HL-60/S4 (cell line): ENCODE results near the gene DNAH2.

Source experiments
- in situ Hi-C: fragments of 300-500 bp; cut with MboI; formaldehyde crosslinking; loops from 2 replicates; pipeline ENCODE4 v1.14.3; 2022; ENCODE audit warnings: low sequenced_read_pairs

Gene DNAH2

DNA sequence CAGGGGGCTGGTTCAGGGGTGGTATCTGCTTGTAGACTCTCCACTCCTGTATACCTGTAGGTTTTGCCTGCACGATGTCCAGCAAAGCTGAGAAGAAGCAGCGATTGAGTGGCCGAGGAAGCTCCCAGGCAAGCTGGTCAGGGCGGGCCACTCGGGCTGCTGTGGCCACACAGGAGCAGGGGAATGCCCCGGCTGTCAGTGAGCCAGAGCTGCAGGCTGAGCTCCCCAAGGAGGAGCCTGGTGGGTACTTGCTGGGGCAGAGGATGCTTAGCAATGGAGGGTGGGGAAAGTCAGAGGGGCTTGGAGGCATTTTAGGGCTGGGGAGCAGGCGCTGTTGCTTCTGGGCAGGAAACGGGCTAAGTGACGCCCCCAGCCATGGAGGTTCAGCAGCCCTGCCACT, 2.1 kb downstream of the DNAH2 start:
- in situ Hi-C loops, result no loop called here

DNA sequence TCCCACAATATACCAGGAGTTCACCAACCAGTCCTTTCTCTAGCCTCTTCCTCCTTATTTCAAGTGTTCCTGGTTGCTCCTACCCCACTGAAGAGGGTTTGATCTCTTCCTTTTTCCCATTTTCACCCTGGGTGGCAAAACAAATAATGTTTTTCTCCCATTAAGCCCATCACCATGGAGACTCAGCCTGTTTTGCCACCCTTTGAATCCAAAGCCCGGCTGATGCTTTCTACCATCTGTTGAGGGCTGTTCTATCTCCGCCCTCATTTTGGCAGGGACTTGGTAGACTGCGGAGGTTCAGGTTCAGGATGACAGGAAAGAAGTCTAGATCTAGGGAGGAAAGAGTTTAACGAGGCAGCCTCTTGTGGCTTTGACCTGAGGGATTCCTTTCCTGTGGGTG, 2.6 kb downstream of the DNAH2 start:
- in situ Hi-C loops, result no loop called here

DNA sequence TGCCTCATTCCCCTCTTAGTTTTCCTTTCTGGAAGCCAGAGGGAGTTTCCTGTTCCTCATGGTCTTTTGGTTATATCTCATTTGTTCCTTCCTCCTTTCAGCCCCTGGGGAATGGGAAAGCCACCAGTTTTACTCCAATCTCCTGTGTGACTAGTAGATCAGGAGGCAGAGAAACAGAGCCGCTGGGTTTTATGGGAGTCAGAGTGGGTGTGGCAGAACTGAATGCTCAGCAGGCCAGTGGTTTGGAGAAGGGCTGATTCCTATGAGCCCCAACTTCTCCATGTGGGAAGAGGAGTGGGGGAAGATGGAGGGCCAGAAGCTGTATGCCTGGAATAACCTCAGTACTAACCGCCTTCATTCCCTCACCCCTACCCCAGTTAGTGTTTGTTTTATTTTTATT, 4.1 kb downstream of the DNAH2 start:
- in situ Hi-C loops, result no loop called here

DNA sequence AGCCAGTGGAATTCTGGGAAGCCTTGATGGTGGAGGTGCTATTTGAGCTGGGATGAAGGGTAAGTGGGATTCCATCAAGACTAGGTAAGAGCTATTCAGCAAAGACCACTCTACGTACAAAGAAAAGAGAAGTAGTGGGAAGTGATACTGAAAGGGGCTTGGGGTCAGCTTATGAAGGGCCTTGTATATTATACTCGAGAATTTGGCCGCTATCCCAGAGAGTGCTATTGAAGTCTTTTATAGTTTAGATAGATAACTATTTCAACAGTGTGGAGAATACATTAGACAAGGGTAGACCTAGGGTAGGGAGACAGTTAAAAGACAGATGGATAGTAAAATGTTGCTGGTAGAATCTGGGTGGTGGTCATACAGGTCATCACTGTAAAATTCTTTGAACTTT, 10.3 kb downstream of the DNAH2 start:
- in situ Hi-C loops, result no loop called here

DNA sequence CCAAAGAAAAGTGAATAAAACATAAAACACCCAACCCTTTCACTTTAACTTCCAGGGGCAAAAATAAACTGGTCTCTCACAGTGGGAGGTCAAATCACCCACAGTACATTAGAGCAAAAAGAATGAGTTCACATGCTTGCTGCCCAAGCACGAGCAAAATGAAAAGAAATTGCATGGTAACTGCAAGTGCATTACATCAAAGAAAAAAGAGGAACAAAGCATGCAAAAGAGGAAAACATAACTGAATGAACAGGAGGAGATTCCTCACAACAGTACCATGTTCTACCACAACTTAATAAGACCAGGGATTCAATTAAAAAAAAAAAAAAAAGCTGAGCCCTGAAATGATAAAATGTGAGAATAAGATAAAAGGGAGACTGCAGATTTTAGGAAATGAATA, 12.3 kb downstream of the DNAH2 start:
- in situ Hi-C loops, result no loop called here

DNA sequence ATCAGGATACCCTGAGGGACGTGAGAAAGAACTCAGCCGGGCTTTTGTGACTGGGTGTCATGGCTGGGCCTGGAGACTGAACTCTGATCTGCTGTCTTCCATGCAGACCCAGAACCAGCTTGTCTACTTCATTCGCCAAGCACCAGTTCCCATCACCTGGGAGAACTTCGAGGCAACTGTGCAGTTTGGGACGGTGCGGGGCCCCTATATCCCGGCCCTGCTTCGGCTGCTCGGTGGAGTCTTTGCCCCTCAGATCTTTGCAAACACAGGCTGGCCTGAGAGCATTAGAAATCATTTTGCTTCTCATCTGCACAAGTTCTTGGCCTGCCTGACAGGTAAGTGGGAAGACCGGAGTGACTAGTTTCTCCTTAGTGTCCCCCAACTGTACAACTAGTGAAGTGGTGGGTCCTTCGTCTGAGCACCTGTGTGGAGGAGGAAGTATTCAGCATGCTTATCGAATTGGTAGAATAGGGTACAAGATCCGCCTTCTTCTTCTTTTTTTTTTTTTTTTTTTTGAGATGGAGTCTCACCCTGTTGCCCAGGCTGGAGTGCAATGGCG, 15.5 kb downstream of the DNAH2 start:
- in situ Hi-C loops, result no loop called here

DNA sequence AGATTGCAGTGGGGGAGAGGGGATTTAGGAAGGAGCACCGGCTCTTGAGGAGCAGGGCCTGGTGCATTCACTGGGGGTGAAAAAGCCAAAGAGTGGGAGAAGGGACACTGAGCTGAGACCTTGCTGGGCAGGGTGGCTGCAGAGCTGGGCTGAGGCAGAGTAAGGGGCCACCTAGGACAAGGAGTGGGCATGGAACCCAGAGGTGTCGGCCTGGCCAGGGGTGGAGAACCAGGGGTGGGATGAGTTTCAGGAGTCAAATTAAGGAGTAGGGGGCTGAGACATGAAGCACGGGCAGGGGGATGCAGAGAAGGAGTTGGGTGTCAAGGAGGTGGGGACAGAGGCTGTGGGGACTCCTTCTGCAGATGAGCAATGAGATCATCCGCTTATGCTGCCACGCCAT, 20.1 kb downstream of the DNAH2 start:
- in situ Hi-C loops, result no loop called here

DNA sequence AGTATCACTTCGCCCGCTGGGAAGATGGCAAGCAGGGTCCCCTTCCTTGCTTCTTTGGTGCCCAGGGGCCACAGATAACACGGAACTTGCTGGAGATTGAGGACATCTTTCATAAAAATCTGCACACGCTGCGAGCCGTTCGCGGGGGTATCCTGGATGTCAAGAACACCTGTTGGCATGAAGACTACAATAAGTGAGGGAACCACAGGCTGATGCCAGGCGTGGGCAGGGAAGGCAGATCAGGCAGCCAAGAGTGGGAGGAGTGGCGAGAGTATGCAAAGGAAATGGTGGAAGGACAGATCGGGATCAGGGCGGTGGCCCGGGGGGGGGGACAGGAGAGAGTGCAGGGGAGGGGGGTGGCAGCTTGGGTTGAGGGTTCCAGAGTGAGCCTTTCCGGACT, 22.2 kb downstream of the DNAH2 start:
- in situ Hi-C loops, result no loop called here

DNA sequence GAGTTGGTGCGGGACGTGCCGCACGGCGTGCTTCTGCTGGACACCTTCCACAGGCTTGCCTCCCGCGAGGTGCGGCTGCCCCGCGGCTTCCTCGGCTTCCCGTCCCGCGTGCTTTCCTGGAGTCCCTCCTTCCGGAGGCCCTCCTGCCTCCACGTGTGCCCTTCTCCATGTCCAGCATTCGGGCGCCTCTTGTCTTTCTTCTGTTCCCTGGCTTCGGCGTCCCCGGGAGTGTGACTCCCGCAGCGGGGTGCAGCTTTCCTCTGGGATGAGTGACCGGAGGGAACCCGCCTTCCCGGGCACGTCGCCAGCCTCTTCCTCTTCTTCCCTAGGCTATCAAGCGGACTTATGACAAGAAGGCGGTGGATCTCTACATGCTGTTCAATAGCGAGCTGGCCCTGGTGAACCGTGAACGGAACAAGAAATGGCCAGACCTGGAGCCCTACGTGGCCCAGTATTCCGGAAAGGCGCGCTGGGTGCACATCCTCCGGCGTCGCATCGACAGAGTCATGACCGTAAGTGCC, 23.0 kb downstream of the DNAH2 start:
- in situ Hi-C loops, result no loop called here

DNA sequence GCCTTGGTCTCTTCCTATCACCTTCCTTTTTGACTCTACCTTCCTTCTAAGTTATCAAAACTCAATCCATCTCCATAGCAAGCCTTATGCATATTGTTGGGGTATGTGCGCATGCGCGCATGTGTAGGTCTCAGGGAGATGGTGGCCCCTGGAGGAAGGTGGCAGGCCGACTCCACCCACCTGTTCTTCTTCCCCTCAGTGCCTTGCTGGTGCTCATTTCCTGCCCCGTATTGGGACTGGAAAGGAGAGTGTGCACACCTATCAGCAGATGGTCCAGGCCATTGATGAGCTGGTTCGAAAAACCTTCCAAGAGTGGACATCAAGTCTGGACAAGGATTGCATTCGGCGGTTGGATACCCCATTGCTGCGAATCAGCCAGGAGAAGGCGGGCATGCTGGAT, 25.2 kb downstream of the DNAH2 start:
- in situ Hi-C loops, result no loop called here

DNA sequence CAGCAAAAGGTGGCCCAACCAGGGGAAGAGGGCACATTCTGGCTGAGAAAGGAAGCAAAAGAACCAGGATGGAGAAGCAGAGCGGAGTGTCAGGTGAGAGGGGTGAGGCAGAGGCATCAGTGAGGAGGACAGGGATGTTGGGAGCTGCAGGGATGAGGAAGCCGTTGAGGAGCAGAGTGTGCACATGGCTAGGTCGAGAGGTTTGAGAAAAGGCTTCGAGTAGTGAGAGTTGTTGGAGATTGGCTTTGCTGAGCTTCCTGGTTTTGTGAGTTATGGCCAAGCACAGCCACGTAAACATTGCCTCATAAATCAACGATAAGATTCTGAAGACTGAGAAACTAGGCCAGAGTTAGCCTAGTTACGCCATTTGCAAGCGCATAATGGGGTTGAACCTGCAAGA, 26.9 kb downstream of the DNAH2 start:
- in situ Hi-C loops, result no loop called here

DNA sequence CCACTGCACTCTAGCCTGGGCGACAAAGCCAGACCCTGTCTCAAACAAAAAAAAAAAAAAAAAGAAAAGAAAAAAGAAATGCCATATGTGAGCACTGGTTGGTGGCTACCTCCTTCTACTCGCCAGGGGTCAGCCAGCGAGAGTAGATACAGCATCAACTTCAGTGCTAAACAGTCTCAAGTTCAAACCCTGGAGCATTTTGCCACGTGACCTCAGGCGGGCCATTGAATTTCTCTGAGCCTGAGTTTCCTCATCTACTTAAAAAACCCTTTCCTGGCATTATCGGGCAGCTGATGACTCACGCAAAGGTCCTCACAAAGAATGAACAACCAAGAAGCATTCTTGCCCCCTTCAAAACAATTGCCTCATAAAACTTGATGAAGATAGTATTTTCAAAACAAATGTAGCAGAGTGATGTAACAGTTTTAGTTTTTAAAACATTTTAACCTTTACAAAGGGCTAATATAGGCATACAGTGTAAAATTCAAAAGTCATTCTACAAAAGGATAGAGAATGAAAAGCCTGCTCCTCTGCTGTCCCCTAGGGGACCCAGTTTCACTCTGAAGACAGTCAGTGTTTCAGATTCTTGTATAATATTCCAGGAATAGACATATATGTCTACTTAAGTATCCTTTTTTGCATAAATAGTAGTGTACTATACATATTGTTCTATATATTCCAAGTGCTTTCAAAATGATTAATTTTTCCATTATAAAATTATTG, 28.4 kb downstream of the DNAH2 start:
- in situ Hi-C loops, result no loop called here

DNA sequence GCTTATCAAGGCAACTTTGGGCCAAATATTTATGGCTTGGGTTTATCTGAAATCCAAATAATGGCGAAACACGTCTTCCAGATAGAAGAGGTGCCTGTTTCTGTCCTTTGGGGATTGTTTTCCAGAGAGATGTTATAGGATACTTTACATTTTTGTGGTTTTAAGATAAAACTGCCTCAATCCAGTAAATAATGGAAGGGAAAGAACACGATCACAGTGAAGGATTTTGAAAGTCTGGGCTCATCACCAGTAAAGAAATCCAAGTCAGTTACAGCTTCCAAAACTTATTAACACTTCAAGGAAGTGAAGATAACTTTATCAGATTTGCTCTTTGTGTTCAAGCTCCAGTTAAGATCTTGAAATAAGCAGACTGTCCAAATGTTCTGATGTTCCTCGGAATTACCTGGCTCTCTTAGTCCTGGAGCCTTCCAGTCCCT, 30.1 kb downstream of the DNAH2 start:
- in situ Hi-C loops, result no loop called here

DNA sequence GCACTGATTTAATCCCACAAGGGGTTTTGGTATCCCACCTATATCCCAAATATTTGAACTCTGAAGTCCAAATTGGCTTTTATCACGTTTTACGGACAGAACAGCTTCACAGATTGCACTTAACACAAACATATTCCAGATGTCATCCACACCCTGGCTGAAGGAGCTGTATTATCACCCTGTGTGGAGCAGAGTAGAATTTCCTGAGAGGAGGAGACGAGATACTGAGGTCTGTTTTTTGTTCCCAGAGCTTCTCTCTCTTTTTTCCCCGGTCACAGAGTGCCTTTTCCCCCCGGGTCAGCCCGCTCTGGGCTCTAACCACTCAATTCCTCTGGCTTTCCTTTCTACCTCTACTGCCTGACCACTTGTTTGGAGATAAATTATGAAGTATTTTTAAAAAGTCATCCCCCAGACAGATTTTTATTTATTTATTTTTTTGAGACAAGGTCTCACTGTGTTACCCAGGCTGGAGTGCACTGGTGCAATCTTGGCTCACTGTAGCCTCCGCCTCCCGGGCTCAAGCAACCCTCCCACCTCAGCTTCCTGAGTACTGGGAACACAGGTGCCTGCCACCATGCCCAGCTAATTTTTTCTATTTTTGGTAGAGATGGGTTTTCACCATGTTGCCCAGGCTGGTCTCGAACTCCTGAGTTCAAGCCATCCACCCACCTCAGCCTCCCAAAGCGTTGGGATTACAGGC, 30.7 kb downstream of the DNAH2 start:
- in situ Hi-C loops, result no loop called here

DNA sequence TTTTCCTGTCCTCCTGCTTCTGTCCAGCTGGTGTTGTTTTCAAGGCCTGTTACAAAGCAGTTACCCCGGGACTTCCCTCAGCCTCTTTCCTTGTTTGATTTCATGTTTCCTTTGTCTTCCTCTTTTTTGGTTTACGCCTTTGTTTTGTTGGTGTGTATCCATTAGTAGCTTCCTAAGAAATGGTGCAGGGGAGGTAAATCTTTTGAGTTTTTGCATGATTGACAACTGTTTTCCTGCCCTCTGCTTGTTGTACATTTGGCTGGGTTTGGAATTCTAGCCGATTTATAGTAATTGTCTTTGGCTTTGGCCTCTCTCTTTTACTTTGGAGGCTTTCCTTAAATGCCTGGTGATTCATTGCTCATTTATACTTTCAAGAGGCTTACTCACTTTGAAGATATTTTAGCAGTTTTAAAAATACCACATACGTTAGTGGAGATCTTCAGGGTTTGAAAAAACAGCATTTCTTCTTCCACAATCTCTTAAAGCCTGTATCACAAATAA, 32.8 kb downstream of the DNAH2 start:
- in situ Hi-C loops, result no loop called here

DNA sequence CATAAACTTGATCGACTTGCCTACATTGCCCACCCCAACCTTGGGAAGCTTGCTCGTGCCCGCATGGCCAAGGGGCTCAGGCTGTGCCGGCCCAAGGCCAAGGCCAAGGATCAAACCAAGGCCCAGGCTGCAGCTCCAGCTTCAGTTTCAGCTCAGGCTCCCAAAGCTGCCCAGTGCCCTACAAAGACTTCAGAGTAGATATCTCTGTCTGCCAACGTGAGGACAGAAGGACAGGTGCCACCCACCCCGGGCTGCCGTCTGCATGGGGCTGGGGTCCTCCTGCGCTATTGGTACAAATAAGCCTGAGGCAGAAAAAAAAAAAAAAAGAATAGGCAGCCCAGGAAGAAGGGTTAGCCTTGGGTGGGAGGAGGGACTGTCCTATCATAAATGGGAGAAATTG, 37.1 kb downstream of the DNAH2 start:
- in situ Hi-C loops, result no loop called here

DNA sequence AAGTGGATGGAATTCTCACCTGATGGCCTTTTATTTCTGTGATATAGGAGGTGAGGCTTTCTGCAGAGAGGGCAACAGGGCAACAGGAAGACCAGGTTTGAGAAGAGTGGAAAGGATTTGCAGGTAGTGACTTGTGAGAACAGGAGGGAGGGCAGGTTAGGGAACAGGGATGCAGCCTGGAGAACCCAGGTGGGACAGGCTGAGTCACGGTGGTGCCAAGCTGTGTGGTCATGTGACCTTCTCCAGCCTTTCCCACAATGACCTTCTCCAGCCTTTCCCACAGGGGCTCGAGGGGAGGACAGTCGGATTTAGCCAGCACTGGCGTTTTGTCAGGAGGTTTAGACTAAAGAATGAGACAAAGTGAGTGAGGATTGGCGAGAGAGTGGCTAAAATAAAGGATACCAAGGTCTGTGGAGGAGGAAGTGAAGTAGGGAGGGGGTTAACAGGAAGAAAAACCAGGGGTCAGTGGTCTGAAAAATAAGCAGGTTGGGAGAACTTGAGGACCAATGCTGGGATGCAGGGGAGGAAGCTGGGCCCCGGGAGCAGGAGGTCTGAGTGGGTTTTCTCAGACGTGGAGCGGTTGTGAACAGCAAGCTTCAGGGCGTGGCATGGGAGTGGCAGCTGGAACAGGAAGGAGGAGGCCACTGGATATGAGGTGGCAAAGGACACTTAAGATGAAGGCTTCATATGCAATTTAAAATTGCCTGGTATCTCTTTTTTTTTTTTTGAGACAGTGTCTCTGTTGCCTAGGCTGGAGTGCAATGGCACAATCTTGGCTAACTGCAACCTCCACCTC, 37.7 kb downstream of the DNAH2 start:
- in situ Hi-C loops, result no loop called here

DNA sequence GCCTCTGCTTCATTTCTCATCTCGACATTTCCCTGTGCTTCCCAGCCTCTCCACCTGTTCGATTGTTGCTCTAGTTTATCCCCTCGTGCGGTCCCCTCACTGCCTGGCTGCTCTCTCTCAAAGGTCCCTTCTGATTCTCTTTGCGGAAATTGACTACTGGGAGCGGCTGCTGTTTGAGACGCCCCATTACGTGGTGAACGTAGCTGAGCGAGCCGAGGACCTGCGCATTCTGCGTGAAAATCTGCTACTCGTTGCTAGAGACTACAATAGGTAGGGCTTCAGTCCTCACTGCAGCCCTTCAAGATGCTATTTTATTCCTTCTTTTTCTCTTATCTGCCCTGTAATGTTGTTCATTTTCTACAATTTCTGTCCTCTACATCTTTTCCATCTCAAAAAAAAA, 39.4 kb downstream of the DNAH2 start:
- in situ Hi-C loops, result no loop called here

DNA sequence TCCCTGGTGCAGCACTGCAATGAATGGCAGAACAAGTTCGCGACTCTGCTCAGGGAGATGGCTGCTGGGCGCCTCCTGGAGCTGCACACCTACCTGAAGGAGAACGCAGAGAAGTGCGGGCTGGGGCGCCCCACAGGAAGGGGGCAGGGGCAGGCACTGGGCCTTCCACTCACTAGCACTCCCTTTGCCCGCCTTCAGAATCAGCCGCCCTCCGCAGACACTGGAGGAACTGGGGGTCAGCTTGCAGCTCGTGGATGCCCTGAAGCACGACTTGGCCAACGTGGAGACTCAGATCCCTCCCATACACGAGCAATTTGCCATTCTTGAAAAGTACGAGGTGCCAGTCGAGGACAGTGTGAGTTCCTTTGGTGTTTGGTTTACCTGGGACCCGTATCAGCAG, 46.4 kb downstream of the DNAH2 start:
- in situ Hi-C loops, result no loop called here

DNA sequence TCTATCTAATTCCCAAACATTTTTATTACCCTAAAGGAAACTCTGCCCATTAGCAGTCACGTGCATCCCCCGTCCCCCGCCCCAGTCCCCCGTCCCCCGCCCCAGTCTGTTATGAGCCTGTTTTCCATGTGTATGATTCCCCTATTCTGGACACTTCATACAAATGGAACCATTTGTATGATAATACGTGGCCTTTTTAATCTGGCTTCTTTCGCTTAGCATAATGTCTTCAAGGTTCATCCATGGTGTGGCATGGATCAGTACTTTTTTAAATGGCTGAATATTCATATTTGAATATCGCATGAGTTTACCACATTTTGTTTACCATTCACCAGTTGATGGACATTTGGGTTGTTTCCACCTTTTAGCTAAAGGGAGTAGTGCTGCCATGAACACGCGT, 49.5 kb downstream of the DNAH2 start:
- in situ Hi-C loops, result no loop called here

DNA sequence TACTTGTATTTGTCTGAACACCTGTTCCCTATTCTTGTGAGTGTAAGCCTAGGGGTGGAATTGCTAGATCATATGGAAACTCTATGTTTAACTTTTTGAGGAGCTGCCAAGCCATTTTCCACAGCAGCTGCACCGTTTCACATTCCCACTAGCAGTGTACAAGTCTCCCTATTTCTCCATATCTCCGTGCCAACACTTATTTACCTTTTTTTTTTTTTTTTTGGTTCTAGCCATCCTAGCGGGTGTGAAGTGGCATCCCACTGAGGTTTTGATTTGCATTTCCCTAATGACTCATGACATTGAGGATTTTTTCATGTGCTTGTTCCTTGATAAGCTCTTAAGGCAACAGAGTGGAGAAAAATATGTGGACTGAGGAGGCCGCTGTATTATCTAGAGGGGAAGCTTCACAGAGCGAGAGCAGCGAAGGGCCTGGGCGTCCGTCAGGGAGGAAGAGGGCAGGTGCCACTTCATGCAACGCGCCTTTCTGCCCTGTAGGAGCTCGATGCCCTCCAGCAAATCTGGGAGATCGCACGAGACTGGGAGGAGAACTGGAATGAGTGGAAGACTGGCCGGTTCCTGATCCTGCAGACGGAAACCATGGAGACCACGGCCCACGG, 50.0 kb downstream of the DNAH2 start:
- in situ Hi-C loops, result no loop called here
